CMK (cell line): ENCODE results near the gene LIG1.

ENCODE experiments used
- DNase-seq: peaks from one replicate; pipeline ENCODE4 v3.0.0-alpha.2; 2010; ENCODE audit warnings: low read depth

LIG1 gene

DNA sequence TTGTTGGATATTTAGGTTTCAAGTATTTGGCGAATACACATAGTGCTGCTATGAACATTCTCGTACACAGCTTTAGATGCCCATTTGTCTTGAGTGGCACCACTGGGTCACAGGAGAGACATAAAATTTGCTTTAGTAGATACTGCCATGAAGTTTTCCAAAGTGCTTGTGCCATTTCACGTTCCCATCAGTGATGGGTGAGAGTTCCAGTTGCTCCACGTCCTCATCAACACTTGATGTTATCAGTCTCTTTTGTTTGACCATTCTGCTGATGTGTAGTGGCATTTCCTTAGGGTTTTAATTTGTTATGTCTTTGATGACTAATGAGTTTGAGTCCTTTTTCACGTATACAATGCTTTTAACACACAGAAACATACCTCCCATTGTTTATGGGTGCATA lies 11.4 kb upstream of the LIG1 start:
- no peak for DNase-seq

DNA sequence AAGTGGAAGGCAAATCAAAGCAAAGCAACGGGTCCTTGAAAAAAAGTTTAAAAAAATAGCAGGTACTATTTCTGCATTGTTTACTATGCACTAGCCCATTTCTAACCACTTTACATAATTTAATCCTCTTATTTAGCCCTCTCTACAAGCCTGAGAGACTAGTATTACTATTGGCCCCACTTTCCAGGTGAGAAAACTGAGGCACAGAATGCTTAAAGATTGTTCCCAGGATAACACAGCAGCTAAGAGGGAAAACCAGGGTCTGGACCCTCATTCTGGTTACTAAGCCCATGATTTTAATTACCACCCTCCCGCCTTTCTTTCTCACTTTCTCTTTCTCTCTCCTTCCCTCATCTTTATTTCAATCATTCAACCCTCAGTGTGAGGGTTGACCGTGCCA lies 6.1 kb upstream of the LIG1 start:
- no peak for DNase-seq

DNA sequence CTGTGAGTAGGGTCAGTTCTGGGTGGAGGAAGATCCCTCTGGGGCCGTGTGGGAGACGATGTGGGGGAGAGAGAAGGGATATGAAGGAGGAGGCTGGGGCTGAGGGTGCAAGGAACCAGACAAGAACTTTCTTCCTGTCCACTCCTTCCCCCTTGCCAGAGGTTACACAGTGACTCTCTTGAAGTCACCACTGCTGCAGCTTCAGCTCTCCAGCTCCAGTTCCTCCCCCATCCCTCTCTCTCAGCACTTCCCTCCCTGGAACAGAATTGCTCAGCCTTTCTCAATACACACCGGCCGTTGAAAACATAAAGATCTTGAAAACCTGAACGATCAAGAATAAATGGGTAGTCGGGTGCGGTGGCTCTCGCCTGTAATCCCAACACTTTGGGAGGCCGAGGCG lies 5.4 kb upstream of the LIG1 start:
- no peak for DNase-seq

DNA sequence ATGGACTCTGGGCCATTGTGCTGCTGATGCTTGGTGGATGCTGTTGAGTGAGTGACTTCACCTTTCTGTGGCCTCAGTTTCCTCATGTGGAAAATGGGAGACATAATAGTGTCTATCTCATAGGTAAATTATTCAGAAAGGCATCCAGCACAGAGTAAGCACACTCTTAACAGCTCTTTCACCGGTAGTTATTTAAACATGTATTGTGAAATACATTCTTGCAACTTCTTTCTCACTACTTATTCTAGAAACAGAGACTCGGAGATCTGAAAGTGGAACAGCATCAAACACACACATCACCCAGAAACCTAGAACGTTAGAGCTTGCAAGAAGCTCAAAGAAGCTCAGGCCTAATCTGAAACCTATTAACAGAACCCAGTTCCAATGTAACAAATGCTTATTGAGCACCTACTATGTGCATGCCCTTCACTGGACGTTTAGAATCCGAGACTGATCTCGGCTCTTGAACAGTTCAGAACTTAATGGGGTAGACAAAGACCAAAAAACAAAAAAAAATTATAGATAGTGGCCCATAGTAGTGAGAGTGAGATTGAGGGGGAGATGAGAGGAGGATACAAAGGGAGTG lies 4.4 kb upstream of the LIG1 start:
- DNase-seq, result no peak

DNA sequence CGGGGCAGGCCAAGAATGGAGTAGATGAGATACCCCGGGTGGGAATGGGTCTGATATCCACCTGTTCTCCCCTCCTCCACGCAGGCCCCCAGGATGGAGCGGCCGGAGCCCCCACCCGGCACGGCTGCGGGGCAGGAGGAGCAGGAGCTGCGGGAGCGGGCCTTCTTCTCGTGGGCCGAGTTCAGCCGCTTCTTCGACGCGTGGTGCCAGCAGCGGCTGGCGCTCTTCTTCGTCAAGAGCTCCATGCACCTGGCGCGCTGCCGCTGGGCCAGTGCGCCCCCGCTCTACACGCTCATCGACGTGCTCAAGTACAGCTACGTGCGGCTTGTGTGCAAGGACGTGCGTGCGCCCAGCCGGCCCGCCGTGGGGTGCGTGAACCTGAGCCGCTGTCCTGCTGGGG lies 1.6 kb upstream of the LIG1 start:
- DNase-seq, result no peak

DNA sequence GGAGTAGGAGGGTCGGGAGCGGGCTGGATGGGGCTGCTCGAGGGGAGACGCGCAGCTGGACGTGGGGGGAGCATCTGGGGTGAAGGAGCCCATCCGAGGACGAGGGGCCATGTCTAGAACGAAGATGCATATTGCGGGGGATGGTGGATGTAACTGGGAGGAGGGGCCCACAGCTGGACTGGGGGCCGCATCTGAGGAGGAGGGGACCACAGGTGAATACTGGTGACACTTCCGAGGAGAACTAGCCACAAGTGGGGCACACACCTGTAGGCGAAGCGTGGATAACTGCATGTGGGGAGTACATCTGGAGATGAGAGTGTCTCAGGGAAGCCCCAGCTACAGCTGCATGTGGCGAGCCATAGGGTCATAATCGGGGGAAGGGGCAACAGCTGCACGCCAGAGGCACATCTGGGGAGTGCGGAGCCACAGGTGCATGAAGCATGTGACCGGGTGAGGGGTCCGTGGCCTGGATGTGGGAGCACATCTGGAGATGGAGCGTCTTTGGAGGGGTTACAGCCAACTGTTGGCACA lies 738 bp upstream of the LIG1 start:
- DNase-seq, result no peak

DNA sequence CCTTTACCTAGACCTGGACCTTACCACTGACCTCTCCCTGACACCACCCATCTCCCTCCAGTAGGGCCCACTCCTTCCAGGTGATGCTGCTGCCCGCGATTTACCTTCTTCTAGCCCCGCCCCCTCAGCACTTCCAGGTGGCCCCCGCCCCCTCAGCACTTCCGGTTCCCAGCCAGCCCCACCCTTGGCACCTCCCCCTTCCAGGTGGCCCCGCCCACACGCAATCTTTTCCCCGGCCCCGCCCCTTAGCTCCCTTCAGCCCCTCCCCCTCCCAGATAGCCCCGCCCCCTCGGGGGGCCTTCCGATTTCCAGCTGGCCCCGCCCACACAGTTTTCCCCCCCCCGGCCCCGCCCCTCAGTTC lies 586 bp downstream of the LIG1 start:
- peak; percentile 49 for DNase-seq

DNA sequence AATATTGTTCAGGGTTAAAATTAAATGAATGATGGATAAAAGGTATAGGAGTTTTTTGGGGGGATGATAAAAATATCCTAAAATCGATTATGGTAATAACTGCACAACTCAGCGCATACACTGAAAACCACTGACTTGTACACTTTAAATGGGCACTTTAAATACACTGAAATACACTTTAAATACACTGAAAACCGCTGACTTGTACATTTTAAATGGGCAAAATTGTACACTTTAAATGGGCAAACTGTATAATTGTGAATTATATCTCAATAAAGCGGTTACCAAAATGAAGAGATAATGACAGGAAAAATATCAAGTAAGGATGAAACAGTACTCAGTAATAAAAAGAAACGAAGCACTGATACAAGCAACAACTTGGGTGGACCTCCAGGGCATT lies 1.5 kb downstream of the LIG1 start:
- no peak for DNase-seq

DNA sequence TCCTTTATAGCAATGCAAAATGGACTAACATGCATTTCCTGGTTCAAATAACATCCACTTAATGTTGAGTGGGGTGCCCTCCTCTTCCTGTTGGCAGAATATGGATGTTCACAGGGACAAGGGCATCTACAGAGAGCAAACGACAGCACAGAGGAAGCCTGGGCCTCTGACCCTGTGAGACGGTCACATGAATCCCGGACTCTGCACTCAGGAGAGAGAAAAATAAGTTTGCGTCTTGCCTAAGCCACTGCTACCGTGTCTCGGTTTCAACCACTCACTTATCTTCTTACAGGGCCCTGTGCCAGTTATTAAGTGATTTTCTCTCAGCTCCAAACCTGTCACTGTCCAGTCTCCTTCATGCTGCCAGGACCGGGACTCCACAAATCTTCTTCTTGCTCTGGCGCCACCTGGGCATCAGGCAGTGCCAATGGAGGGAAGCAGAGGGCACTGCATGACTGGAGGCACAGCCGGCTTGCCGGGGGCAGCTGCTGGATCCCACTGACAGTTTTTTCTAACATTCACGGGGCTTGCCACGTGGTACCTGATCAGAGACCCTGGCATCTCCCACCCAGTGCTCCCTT lies 11.8 kb downstream of the LIG1 start:
- DNase-seq, result no peak

DNA sequence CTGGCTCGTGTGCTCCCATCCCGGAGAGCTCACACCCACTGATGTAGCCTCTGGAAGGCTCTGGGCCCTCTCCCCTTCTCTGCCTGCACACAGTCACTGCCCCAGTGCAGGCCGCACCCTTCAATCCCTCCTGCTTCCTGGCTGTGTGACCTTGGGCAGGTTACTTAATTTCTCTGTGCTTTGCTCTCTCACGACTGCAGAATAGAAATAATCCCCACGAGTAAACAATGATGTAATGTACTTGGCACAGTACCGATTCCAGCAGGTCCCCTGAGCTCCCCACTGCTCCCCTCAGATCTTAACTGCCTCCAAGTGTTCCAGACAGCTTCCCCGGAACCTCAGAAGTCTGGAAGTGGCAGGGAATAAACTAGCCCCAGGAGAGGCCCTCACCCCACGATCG lies 16.1 kb downstream of the LIG1 start:
- no peak for DNase-seq

DNA sequence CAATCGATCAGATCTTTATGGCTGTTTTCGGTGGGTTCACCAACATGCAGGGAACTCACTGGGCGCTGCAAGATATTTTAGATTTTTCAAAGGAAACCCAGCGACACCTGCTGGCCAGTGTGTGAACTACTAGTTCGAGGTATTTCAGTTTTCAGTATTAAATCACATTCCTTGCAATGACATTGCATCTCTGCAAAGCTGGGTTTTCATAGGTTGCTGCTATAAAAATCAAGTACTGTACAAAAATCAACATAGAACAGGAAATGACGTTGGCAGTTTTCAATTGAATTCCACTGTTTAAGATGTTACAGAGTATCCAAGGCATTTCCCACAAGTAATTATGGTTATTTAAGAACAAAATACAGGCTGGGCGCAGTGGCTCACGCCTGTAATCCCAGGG lies 17.6 kb downstream of the LIG1 start:
- DNase-seq, result no peak

DNA sequence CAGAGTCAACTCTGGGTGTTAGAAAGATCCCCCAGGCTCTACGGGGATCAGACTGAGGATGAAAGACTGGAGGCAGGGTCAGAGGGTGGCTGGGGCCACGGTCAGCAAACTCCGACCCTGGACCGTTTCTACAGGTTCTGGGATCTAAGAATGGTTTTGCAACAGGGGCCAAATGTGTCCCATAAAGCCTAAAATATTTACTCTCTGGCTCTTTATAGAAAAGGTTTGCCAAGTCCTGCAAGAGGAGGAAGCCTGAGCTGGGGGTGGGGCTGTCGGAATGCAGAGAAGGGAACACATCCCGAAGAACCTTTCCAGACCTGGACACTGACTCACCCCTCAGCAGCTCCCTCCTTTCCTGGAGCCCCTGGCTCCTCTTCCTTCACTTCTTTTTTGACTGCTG lies 20.7 kb downstream of the LIG1 start:
- DNase-seq, result no peak

DNA sequence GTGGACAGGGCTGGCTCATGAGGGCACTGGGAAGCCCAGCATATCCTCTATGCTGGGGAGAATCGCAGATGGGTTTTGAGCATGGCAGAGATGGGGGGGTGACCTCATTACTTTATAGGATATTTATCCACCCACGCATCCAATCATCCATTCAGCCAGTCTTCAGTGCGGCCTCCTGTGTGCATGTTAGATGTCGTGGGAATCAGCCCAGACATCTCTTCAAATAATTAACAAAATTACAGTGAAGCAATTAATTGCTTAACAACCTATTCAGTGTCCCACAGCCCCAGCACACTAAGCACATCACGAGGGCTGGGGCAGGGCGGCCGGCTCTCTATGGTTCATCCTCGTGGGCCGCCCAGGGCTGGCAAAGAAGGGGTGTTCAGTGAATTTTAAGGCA lies 21.6 kb downstream of the LIG1 start:
- DNase-seq, result no peak

DNA sequence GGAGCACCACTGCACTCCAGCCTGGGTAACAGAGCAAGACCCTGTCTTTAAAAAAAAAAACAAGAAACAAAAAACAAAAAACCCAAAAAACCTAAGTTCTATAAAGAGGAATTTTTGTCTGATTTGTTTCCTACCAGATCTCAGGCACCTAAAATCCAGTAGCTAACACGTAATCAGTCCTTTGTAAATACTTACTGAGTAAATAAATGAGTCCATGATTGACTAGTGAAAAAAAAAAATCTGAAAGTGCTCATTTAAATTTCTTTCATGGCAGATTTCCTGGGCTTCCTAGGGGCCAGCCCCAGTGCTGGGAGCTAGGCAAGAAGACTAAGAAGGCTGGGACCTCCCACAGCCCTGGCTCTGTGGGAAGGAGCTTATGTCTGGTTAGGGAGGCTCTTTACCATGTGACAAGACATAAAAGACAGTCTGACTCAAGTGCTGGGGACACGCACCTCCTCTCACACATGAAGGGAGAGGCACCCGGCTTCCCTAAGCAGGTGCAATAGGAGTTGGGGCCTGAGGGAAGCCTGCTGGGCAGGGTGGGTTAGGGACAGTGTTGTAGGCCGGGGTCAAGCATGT lies 22.5 kb downstream of the LIG1 start:
- DNase-seq, result no peak

DNA sequence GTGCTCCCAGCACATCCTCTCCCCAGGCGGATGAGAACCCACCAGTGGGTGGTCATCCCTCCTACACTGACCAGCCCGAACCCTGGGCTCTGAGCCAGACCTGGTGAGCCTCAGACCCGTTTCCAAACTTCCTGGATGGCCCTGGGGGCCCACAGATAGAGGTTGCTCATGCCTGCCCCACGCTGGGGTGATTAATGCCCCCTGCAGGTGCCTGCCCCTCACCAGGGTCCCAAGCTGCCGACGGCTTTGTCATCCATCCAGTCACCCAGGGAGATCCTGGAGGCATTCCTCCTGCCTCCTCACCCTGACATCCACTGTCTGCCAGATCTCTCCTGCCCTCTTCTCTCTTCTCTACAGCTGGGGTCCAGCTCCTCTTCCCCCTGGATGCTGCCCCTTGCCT lies 31.1 kb downstream of the LIG1 start:
- no peak for DNase-seq

DNA sequence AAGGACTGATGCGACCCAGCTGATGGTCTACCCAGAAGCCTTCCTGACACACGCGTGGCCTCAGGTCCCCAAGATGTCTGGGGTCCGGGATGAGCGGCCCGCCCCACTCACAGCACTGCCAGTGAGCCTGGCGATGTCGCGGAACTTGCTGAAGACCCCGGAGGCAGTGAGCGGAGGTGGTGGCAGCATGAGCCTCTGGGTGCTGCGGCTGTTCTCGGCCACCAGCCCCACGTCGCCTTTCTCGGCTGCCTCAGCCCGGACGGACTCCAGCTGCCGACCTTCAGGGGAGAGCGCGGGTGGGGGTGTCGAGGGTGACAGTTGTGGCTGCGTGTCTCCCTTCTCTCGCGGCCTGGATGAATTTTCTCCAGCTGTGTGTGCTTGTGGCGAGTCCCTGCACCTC lies 32.7 kb downstream of the LIG1 start:
- no peak for DNase-seq

DNA sequence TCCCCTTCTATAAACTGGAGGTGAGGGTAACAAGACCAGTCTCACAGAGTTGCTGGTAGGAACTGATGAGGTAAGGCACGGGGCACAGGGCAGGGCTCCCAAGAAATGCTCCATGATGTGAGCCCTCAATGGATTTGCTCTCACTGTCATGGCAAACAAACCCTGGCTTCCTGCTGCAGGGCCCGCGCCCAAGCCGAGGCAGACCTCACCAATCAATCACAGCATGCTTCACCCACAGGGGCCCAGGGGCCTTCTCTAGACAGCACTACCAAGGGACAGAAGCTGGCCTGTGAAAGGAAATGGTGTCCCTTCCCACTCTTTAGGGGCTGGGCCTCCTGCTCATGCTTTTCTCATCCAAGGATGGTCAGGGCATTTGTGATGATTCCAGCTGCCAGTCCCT lies 33.6 kb downstream of the LIG1 start:
- DNase-seq, result no peak

DNA sequence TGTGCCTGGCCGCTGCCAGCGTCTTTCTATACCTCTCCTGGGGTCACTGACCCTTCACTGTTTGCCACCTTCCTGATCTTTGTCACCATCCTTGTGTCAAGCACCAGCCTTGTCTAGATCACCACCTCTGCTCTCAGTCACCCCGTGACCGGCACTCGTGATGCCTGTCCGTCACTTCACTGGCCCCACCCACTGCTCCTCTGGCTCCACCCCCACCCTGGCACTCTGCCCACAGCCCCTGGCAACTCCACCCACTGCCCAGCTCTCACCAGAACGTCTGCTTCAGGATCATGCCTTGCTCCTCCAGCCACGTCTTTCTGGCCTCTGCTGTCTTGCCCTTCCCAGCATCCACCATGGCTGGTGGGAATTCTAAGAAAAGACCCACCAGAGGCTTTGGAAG lies 34.7 kb downstream of the LIG1 start:
- DNase-seq, result no peak

DNA sequence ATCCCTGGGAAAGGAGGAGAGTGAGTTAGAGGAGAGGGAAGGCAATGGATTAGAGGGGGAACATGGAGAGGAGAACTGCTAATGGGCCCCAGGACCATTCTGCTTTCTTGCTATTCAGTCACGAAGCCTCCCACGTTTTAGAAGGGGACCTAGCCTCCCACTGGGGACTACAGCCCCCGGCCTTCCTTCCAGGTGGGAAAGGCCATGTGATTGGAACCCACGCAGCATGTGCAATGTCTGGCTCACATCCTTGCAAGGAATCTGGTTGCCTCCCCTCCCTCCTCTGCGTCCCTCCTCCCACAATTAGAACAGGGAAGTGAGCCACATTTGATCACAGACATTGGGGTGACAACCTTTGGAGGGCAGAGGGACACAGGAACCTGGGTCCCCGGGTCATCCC lies 37.0 kb downstream of the LIG1 start:
- no peak for DNase-seq

DNA sequence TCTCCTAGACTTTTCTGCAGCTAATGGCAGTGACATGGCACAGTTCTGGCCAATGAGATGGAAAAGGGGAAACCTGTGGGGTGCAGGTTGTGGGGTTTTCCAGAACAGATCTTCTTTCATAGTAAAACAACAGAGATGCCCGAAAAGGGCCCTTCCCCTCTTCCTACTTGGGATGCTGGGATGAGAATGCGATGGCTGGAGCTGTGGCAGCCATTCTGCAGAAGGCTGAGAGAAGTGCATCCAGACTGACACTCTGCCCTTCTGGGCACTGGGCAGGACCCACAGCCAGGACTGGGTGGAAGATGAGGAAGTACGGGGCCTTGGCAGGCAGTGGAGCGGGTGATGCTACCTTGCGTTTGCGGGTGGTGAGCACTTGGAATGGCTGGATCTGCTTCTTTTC lies 42.6 kb downstream of the LIG1 start:
- DNase-seq, result no peak

DNA sequence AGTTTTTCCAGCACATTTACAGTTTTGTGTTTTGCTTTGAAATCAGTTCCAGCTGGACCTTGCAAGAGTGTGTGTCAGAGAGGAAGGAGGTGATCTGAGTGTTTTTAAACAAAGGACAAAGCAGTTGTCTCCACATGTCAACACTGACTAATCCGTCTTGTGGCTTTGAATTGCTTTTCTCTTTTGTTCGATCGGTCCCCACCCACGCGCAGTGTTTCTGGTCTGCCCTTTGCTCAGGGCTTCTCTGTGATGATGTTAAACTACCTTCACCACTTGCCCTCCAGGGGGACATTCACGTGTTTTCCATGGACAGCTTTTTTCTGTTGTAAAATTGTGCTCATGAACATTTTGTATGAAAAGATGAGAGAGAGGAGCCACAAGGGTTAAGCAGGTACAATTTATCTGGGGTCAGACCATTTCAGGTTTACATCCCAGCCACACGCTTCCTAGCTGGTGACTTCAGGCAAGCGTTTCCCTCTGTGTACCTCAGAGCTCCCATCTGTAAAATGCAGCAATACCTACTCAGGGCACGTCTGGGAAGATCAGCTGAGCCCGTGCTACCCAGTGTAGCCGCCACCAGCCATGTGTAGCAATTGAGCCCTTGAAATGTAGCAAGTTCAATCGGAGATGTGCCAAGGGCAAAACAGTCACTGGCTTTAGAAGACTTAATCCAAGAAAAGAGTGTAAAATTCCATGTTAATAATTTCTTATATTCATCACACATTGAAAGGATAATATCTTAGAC lies 46.1 kb downstream of the LIG1 start:
- no peak for DNase-seq

DNA sequence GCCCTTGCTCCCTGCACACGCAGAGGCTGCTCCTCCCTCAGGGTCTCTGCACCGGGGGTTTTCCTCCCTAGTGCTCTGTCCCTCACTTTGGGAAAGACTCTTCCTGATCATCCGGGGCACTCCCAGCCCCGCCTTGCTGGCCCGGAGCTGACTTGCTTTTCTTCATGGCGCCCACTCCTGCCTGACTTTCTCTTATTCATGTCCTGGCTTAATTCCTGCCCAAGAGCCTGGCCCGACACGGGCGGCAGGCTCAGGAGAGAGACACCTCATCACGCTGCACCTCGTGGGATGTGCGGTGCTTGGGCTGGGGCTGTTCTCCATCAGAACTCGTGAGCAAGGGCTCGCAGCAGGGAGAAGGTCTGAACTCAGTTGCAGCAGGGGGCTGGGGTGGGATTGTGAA lies 47.7 kb downstream of the LIG1 start:
- DNase-seq, result no peak

DNA sequence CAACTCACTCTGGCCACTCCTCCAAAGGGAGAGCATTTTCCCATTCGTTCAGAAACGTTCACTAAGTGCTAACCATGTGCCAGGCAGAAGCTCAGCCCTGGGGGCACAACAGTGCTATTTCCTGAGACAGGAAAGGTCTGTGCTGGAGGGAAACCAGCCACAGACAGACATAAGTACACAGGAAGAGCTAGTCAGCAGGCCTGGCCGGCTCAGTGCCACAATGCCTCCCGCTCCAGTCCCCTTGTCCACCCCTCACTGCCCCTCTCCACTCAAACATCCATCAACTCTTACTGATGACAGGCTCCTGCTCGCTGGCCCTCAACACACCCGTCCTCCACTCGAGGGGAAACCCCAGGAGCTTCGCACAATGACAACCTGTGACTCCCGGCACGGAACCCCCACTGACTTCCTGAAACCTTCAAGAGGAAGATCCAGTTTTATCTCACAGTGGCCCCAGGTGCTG lies 48.2 kb downstream of the LIG1 start:
- no peak for DNase-seq
